ENCODE results near the gene LMNA. TPM values are rescaled to one million over a fixed set of nuclear protein-coding genes. Genes with fewer than 3 reads are reported as not detected.

The LMNA gene
- total and polyA plus RNA-seq, 2 donors (not counting 1 experiment from before 2014, with no cell fraction given) = 19.4 to 28.7 TPM

- Mint-ChIP-seq H3K9me3 (ENCODE audit: insufficient read depth) (no peaks in the 10 kb centered on the region), H3K27me3 (no peaks in the 10 kb centered on the region), H3K4me1 (peaks cover 47% of the 10 kb centered on the region), H3K27ac (no peak overlapping the region), H3K4me3 (no peak overlapping the region)
- H3K4me2 ChIP-seq (replicated peaks; ENCODE audit: low read depth, low read length, poor library complexity, severe bottlenecking) = no peak overlapping the region
- intact Hi-C loops (cut with micrococcal nuclease) = no loop called here
- CTCF ChIA-PET = interaction anchor here (0.6 to 23.7 kb wide), 6 partner anchors 8 to 161 kb away, joined by 3 to 970 read pairs (median 4); partner anchors contain the start of gene LMNA
- no peak overlapping the region for H2AFZ ChIP-seq (ENCODE audit: insufficient read depth, low read depth, low read length, poor library complexity, severe bottlenecking)
- TF ChIP-seq, protein P1, sequence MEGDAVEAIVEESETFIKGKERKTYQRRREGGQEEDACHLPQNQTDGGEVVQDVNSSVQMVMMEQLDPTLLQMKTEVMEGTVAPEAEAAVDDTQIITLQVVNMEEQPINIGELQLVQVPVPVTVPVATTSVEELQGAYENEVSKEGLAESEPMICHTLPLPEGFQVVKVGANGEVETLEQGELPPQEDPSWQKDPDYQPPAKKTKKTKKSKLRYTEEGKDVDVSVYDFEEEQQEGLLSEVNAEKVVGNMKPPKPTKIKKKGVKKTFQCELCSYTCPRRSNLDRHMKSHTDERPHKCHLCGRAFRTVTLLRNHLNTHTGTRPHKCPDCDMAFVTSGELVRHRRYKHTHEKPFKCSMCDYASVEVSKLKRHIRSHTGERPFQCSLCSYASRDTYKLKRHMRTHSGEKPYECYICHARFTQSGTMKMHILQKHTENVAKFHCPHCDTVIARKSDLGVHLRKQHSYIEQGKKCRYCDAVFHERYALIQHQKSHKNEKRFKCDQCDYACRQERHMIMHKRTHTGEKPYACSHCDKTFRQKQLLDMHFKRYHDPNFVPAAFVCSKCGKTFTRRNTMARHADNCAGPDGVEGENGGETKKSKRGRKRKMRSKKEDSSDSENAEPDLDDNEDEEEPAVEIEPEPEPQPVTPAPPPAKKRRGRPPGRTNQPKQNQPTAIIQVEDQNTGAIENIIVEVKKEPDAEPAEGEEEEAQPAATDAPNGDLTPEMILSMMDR (IDR thresholded peaks at IDR 0.05) = no peak
- no peak for TF ChIP-seq EZH2 (IDR thresholded peaks at IDR 0.05; ENCODE audit: borderline replicate concordance, insufficient read depth, low read depth, low read length, poor library complexity, severe bottlenecking)
- no peaks in the 10 kb centered on the region for H3K79me2 ChIP-seq (ENCODE audit: control insufficient read depth, insufficient read depth, low read length)
- no peak overlapping the region for H3K4me3 ChIP-seq (ENCODE audit: control extremely low read depth in 1 of 5, extremely low read depth in 1 of 5, insufficient read depth in 1 of 5, low read depth in 2 of 5, low read length in 4 of 5)
- POLR2A ChIA-PET = interaction anchor here (0.6 to 5.2 kb wide), 2 partner anchors 9 to 16 kb away, joined by 3 to 29 read pairs; partner anchors contain the start of gene LMNA
- H3K36me3 ChIP-seq (replicated peaks in 1 of 2; ENCODE audit: control extremely low read depth in 1 of 2, control insufficient read depth in 1 of 2, extremely low read depth in 1 of 2, insufficient read depth in 2 of 2, low read length in 1 of 2) = no peaks in the 10 kb centered on the region
- peaks cover 0 to 3% (median 0%) of the 10 kb centered on the region in 3 donors for H3K9me3 ChIP-seq (ENCODE audit: control extremely low read depth in 1 of 3, control insufficient read depth in 2 of 3, insufficient read depth in 1 of 3, low read length in 2 of 3)
- peaks cover 35 to 40% of the 10 kb centered on the region in 2 donors for H3K4me1 ChIP-seq (ENCODE audit: control insufficient read depth in 2 of 2, insufficient read depth in 2 of 2, low read length in 2 of 2)
- no peak overlapping the region for H3K9ac ChIP-seq (ENCODE audit: low read length)
- no peak for ATAC-seq (ENCODE audit: low read depth)
- H3K27ac ChIP-seq (ENCODE audit: low read length in 2 of 2) = peak overlapping the region in 1 of 2 donors; percentile 93
- DNase-seq = no peak
- peaks cover 0 to 5% (median 0%) of the 10 kb centered on the region in 4 experiments for H3K27me3 ChIP-seq (replicated peaks in 1 of 4; ENCODE audit: control extremely low read depth in 1 of 4, control insufficient read depth in 3 of 4, insufficient read depth in 4 of 4, low read length in 3 of 4)
- no peaks in the 10 kb centered on the region for H4K20me1 ChIP-seq (ENCODE audit: control insufficient read depth, insufficient read depth, low read length, poor library complexity, severe bottlenecking)
- WGBS (ENCODE audit: insufficient coverage) = 100% methylated on average over 3 of the region's 3 CpGs
Observed at GRCh38 chr1:156099282-156099681, 15.2 kb upstream of the LMNA start.

DNA sequence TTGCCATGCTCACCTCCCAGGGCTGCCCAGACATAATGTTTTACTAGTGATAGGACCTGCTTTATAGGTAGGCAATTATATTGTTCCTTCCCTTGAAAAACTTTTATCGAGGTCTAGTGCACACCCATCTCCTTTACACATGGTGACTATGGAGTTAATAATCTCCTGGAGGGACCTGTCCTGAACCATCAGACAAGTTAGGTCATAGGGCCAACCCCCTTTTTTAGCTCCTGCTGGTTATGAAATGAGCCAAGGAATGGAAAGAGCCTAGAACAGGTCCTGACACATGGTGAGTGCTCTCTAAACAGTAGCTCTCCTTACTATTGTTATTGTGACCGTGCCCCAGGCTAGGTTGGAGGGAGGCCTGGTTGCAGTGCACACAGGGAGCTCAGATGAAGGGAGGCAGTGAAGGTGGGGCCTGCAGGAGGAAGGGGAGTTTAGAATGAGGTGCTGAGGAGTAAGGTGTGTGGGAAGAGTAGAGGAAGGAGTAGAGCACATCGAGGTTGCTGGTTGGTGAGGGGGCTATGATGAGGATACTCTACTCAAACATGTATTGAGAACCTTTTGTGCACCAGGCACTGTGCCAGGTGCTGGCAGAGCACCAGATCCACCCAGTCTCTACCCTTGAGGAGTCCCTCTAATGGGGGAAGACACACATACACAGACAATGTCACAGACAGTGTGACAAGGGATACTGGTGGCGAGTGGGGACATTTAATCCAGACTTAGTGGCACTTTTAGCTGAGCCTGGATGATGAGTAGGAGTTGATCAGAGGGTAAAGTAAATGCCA, 14.1 kb upstream of the LMNA start:
- H3K27ac Mint-ChIP-seq = peak overlapping the region; percentile 64
- Histone ChIP-seq H3K4me3 (ENCODE audit: control extremely low read depth in 1 of 5, extremely low read depth in 1 of 5, insufficient read depth in 1 of 5, low read depth in 2 of 5, low read length in 4 of 5) (no peak overlapping the region), H3K4me2 (replicated peaks; ENCODE audit: low read depth, low read length, poor library complexity, severe bottlenecking) (no peak overlapping the region), H3K9me3 (ENCODE audit: control extremely low read depth in 1 of 3, control insufficient read depth in 2 of 3, insufficient read depth in 1 of 3, low read length in 2 of 3) (peaks cover 0 to 3% (median 0%) of the 10 kb centered on the region in 3 donors), H3K36me3 (replicated peaks in 1 of 2; ENCODE audit: control extremely low read depth in 1 of 2, control insufficient read depth in 1 of 2, extremely low read depth in 1 of 2, insufficient read depth in 2 of 2, low read length in 1 of 2) (no peaks in the 10 kb centered on the region), H3K79me2 (ENCODE audit: control insufficient read depth, insufficient read depth, low read length) (no peaks in the 10 kb centered on the region), H4K20me1 (ENCODE audit: control insufficient read depth, insufficient read depth, low read length, poor library complexity, severe bottlenecking) (no peaks in the 10 kb centered on the region), H3K9ac (ENCODE audit: low read length) (no peak overlapping the region), H3K27ac (ENCODE audit: low read length in 2 of 2) (no peak overlapping the region), H3K4me1 (ENCODE audit: control insufficient read depth in 2 of 2, insufficient read depth in 2 of 2, low read length in 2 of 2) (peaks cover 46 to 51% of the 10 kb centered on the region in 2 donors), H3K27me3 (replicated peaks in 1 of 4; ENCODE audit: control extremely low read depth in 1 of 4, control insufficient read depth in 3 of 4, insufficient read depth in 4 of 4, low read length in 3 of 4) (peaks cover 0 to 5% (median 2%) of the 10 kb centered on the region in 4 experiments), H2AFZ (ENCODE audit: insufficient read depth, low read depth, low read length, poor library complexity, severe bottlenecking) (no peak overlapping the region)
- DNase-seq = no peak
- H3K9me3 Mint-ChIP-seq (ENCODE audit: insufficient read depth) = no peaks in the 10 kb centered on the region
- H3K27me3 Mint-ChIP-seq = no peaks in the 10 kb centered on the region
- H3K4me3 Mint-ChIP-seq = no peak overlapping the region
- POLR2A ChIA-PET = interaction anchor here (0.6 to 5.2 kb wide), 2 partner anchors 7 to 14 kb away, joined by 3 to 29 read pairs; partner anchors contain the start of gene LMNA
- intact Hi-C loops (cut with micrococcal nuclease) = no loop called here
- 100% methylated on average over 2 of the region's 4 CpGs for WGBS (ENCODE audit: insufficient coverage)
- no peak for TF ChIP-seq EZH2 (IDR thresholded peaks at IDR 0.05; ENCODE audit: borderline replicate concordance, insufficient read depth, low read depth, low read length, poor library complexity, severe bottlenecking)
- TF ChIP-seq, protein P1 (IDR thresholded peaks at IDR 0.05) = no peak
- CTCF ChIA-PET = interaction anchor here (23.7 kb wide), 1 partner anchor 25 kb away, joined by 970 read pairs; the partner anchor contains the start of gene LMNA
- no peak for ATAC-seq (ENCODE audit: low read depth)
- H3K4me1 Mint-ChIP-seq = peaks cover 58% of the 10 kb centered on the region
